GM10847 (cell line): Measurements from ENCODE around the gene EFNB2.

Experiments
- POLR2A ChIP-seq: IDR thresholded peaks from 2 replicates; pipeline ENCODE4 v1.6.1; 2011; ENCODE audit not compliant: insufficient read length; ENCODE audit errors: extremely low read depth

Gene EFNB2

DNA sequence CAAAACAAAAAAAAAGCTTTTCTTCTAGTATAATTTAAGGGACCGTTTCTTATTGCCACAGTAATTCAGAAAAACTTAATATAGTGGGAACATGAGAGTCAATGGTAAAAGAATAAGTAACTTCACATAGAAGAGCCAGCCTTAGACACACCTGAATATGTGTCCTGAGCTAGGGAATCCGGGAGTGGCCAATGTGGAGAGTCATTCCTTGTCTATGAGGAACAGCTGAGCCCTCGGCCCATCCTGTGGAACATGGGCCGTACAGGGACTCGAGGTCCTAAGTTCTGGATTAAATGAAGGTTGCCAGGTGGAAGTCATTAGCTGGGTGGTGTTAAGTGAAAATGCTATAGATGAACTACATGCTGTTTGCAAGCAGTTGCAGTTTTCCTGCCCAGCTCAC is 32.2 kb downstream of the EFNB2 start:
- no peak for TF ChIP-seq POLR2A

DNA sequence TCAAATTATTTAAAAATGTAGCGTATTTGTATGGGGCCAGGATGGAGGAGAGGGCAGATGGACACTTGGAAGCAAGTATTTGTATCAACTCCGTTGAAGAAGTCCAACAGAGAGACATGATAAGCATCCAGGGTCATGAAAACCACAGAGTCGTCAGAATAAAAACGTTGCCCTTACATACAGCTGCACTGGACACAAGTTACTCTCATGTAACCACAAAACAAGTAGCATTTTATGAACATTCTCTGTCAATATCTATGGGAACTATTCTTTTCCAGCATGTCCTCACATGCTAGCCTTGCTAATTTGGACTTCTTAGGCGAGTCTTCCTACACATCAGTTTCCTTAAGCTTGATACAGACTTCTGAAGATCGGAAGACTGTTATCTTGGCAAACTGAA is 35.0 kb downstream of the EFNB2 start:
- no peak for TF ChIP-seq POLR2A

DNA sequence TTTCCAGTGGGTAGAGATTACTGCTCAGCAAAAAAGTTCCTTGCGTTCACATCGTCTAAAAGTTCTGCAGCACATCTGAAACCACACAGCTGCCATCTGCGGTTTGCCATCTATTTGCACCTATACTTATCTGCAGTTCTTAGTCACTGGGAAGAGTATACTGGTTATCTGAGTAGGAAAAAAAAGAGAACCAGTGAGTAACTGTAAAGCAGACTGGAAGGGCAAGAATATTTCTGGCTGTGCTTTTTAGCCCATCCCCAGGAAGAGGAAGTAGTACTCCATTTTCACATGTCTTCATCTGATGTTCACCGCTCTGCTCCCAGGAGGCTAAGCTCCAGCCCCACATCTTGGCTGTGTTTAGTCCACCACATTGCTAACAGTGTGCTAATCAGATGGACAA is 35.6 kb downstream of the EFNB2 start:
- no peak for TF ChIP-seq POLR2A

DNA sequence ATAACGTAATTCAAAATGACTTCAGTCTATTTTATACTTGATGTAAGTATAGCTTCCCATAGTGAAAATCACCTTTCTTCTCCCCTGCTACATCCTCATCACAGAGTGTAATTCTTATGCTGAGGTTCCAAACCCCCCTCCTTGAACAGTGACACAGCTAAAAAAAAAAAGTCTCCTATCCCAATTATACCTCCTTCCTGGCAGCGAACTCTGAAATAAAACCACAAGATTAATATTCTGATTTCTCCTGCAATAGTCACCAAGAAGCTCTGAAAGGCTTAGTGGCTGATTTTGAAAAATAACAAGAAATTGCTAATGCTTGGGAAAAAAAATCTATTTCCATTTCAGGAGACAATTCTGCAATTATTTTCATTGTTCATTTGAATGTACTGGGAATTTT is 36.3 kb downstream of the EFNB2 start:
- TF ChIP-seq POLR2A = no peak

DNA sequence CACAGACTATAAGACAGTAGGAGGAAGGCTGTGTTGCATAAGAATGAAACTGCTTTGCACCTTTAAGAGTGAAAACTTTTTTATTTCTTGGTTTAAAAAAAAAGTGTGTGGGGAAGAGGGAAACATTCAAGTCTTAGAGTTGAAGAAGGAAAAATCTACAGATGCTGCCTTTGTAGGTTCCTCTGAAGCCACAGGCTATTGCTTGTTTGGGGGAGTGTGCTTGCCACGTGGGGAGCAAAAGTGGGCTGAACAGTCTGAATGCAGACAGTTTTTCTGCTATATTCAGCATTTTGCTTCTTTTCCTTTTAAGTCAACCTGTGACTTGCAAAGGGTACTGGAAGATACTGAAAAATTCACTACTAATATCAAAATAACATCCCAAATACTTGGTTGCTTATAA is 36.9 kb downstream of the EFNB2 start:
- no peak for TF ChIP-seq POLR2A

DNA sequence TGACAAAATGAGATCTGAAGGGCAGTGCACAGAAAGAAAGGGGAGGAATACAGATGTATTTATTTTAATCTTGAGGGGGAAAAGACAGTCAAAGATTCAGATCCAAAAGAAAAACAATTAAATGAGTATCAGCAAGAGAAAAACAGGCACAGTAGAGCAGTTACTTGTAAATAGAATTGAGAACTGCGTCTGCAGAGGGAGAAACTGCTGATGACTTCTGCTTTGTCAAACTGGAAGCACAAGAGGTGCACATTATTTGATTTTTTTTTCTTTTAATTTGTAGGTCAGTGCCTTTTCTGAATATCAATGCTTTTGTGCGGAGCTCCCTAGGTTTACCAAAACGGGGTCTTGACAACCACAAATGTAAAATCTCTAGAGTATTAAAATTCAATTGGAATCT is 37.3 kb downstream of the EFNB2 start:
- TF ChIP-seq POLR2A = no peak

DNA sequence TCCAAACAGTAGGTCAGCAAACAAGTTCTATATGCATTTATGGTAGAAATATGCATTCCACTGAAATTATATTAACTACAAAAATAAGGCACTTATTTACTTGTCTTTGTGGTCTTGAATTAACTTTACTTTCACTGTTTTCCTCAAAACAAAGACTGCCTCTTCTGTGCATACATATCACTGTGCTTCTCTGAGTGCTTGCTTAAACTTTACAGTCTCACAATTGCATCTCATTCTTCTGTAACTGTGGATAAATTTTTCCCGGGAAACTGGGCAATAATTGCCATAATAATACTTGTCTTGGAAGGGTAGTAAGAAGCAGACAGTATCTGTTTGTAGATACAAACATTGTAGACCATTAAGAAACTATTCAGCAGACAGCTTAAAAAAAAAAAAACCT is 38.4 kb downstream of the EFNB2 start:
- no peak for TF ChIP-seq POLR2A

DNA sequence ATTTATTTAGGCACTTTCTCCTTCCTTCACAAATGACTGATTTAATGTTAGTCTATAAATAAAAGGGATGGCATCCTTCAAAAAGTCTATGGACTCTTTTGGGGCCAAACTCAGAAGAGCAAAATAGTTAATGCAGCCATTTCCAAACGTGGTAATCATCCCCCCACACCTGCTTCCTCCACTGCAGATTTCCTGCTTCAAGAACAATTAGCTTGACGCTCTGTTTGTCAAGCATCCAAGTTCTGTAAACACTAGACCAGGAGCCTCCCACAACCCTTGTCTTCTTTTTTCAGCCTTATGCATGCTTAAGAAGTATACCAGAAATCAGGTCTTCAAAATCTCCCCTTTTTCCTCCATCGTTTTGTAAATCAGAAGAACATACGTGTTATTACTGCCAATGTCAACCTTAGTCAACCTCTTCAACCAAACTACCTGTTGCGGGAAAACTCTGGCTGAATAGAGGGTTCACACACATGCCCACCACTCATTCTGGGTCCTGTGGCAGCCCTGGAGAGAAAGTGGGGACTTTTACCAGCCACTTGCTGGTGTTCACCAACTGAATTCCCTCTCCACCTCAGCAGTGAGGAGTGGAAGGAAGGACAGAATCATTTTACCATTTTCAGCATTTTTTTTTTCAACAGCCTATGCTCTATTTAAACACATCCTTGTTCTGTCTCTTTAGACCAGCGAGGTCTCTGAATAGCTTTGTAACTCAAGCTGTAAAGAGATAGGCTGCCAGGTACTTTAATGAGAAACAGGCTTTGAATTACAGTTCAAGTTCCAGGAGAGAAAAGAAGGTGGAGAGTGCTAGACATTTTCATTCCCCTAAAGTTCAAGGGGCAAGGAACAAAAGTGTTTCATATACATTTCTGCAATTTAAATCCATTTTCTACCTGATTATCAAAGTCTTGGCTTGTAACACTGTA is 39.1 kb downstream of the EFNB2 start:
- TF ChIP-seq POLR2A = no peak

DNA sequence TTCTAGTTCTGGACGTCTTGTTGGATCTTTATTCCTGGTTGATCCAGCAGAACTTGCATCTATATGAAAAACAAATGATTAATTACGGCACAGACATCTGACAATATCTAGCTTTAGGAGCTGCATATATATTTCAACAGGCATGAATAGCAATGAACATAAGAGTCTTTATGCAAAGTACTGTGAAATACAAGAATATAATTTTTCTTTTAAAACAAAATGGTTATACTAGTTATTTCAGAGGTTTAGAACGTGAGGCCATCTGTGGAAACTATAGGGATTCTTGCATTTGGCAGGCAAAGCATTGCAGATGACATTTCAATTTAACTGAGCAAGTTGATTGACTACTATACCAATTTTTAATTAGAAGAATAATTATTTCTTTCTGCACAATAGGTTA is 40.5 kb downstream of the EFNB2 start:
- TF ChIP-seq POLR2A = no peak

DNA sequence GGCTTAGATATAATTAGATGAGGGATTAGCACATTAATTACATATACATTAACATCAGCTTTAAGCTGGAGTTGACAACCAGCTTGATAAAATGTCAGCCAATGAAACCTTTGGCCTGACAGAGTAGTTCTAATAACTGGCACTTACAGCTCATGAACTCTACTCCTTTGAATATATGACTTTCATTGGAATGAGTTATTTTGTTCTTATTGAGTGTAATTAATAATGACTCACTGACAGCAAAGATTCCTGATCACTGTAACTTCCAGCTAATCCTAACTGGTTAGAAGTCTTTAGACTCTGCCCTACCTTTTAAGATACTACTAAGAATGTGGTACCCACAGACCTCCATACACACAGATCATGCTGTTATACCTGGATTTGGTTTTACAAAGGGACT is 41.0 kb downstream of the EFNB2 start:
- no peak for TF ChIP-seq POLR2A

DNA sequence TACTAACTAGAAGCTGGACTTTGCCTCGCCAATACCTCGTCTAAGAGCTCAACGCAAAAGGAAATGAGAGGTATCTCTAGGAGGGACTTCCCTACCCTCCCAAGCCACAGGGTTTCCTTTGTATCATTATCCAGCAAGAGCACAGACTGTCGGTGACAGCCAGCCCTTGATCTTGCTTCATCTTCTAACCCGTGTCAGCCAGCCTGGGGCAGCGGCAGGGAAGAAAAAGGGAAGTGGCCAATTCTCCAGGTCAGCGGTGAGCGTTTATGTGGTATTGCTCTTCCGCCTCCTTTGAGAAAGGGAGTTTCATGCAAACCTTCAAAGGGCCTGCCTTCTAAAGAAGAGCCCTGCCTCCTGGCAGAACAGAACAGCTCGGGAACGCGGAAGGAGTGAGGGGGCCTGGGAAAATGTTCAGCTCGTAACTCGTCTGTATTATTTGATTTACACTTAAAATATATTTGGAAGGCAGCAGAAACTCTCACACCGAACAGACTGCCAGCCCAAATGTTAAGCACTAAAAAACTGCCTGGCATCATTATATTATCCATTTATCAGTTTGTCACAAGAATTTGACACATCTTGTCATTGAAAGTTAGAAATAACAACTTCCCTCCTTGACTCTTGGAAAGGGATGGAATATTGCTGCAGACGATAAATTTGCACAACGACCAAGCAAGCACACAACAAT is 41.8 kb downstream of the EFNB2 start:
- TF ChIP-seq POLR2A = no peak

DNA sequence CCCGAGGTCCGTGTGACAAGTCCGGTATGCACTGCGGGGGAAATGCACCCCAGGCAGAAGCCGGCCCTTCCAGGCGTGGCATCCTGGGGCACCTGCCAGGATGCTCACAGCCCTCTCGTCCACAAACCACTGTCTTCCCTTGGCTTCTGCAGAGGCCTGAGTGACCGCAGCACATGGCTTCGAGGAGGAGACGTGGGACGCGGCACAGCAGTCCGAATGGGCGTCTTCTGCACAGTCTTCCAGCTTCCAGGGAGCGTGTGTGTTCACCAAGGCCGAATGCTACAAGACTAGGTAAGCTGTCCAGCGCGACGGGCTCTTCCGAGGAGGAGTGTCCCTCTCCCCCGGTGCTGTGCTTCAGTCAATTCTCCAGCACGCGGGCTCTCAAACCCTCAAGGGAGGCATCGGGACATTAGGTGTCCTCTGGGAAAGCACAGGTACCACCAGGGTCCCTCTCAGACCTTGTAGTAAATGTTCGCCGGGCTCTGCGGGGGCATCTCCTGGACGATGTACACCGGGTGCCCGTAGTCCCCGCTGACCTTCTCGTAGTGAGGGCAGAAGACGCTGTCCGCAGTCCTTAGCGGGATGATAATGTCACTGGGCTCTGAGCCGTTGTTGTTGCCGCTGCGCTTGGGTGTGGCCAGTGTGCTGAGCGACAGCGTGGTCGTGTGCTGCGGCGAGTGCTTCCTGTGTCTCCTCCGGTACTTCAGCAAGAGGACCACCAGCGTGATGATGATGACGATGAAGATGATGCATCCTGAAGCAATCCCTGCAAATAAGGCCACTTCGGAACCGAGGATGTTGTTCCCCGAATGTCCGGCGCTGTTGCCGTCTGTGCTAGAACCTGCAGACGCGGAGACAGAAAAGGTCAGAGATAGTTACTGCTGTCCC is 42.6 kb downstream of the EFNB2 start:
- no peak for TF ChIP-seq POLR2A

DNA sequence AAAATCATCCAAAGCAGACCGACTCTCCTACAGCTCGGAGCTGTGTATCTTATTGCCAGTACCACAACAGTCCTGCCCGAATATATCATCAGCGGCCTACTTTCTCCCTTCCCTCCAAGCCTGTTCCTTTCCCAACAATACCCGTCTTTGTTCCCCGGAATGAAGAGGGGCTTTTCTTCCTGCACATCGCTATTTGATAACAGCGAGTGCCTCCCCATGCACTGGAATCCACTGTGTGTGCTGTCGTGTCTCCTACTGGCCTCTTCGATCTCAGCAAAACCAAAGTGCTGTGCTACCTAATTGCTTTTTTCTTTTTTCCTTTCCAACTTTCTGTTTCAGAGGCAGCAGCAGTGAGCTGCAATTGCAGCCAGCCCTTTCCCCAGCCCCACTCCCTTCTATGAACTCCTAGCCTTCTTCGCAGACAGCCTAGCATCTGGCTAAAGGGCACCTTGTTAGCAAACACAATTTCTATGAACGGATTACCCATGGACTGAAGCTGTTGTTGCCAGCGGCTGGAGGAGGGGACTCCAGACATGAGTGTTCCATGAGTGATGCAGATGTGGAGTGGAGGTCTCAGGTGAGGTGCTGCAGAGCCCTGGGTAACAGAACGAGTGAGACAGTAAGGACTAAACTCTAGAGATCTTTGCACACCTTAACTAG is 43.4 kb downstream of the EFNB2 start:
- no peak for TF ChIP-seq POLR2A

DNA sequence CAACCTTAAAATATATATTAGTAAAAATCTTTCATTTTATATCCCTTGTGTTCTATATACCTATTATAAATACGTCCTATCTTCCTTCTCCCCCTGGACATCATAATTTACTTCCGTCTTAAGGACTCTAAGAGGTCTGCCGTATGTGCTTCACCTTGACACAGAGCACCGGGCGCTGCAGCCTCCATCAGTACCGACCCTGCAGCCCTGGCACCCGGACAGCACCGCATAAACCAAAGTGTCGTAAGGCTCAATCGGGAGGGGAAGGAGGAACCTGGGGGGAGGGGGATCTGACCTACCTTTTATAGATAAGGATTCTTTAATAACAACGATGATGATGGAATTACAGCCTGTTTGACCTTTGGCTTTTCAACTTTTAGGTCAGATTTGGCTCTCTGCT is 44.0 kb downstream of the EFNB2 start:
- no peak for TF ChIP-seq POLR2A

DNA sequence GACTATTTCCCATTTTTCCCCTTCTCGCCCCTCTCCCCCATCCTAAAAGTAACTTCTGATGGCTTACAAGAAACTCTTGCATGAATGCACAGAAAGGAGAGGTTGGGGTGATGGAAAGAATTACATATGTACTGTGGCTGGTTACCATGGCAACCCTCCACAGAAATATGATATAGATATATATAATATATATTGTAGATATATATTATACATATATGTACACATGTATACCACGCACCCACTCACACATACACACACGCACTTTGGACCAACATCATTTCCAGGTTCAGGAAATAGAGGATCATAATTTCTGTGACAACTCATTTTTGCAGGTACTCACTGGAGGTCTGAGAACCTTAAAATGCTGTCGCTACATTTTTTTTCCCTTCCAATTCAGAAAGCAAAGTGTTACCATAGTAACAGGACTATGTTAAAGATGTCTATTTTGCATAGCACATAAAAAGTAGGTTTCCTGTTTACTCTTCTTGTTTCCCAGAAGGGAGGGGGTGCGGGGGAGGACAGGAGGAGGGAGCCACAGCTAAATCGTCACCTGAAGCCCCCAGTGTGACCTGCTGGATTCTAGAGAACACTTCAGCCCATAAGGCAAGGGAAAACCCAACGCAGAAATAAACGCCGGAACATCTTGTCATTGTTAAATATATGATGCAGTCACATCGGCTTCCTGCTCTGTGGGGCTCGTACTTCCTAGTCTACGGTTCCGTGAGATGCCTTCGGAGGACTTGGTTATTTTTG is 44.7 kb downstream of the EFNB2 start:
- no peak for TF ChIP-seq POLR2A
